Pulmonary artery endothelial cell (primary cell): ENCODE measurements around the gene LPP. TPM values are rescaled to one million over a fixed set of nuclear protein-coding genes. Genes with fewer than 3 reads are reported as not detected.

ENCODE experiments used
- DNase-seq: peaks from one replicate; pipeline ENCODE4 v3.0.0-alpha.2; 2011; ENCODE audit warnings: low read depth, low spot score
- total RNA-seq: library from RNA; depleted of rRNA; stranded (reverse); fragments of >200 nt; gene quantifications from 2 replicates; pipeline ENCODE4 v1.2.3, GENCODE V29; 2014

Gene LPP
- total RNA-seq, 1 donor from 2014 or later: 31.5 TPM

- DNase-seq: no peak
Measured at GRCh38 chr3:188936597-188937107, 782.7 kb downstream of the LPP start.

DNA sequence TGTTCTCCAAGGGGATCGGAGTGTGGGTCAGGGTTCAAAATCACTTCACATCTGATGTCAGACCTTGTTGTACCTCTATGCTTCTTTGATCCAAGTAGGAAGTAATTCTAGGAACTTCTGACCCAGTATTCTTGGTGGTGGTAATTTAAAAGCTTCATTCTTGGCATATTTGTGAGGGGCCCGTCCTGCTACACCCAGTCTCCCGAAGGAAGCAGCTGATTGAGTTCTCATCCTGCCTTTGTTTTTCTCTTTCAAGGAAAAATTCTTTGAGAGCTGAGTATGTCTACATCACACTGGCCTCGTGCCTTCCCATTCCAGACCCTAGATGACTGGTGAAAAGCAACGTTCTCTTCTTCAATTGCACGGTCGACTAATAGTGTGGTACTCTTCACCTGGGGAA lies 783.4 kb downstream of the LPP start:
- peak; percentile 90 for DNase-seq

DNA sequence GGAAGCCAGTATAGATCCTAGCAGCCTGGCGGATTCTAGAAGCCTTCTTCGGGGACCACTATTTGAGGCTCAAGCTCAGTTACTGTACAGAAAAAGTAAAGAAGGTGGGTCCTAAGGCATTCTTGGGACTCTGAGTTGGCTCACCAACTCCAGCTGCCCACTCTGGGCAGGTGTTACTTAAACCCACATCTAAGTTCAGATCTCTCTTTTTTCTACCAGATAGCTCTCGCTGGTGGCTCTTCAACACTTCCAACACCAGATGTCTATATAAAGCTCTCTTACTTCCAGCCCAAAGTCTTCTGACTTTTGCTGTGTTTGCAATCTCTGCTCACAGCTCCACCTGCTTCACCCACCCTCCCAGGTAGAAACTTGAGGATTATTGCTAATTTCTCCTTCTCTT lies 785.0 kb downstream of the LPP start:
- DNase-seq: no peak

DNA sequence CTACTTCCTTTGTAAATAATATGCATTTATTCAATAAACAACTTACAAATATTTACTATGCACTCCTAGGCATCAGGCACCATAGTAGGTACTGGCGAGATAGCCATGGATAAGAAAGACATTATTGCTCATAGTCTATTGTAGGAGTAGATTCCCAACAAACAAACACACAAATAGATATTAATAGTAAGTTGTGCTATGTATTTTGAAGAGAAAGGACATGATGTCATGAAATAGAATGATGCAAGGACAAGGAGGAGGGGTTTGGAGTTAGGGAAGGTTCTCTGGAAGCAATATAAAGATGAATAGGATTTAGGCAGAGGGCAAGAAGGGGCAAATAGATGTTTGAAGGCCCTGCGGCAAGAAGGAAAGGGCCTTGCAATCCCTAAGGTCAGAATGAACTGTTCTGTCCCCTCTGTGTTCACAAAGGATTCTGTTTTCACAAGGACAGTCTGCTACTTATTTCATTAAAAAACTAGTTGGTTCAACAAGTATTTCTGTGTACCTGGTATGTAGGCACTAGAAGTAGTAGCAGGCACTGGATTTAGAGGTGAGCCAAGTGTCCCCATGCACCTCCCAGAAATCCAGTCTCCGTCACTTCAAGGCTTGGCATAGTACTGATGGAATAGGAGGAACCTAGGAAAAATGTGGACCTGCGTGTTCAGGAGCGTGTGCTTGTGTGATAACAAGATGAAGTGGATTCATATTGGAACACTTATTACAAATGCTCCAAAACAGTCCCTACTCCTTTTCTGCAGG lies 786.0 kb downstream of the LPP start:
- no peak for DNase-seq
